Lower leg skin (tissue), 3 donors: ENCODE results near the gene FAM209A.

ENCODE experiments used
- CTCF ChIP-seq, 3 donors: fragments of 450-650 bp; IDR thresholded peaks; one replicate each; pipeline ENCODE4 v1.5.1; 2016; ENCODE audit warnings: antibody characterized with exemption in 3 of 3, mild to moderate bottlenecking in 3 of 3, moderate library complexity in 2 of 3
- POLR2A ChIP-seq, 2 donors: fragments of 450-650 bp; IDR thresholded peaks; one replicate each; pipeline ENCODE4 v1.6.1; 2016 to 2017; ENCODE audit warnings: antibody characterized with exemption in 2 of 2, mild to moderate bottlenecking in 1 of 2, moderate library complexity in 1 of 2

GRCh38 chr20:56573986-56574385, 49.4 kb downstream of the FAM209A start:
- TF ChIP-seq CTCF (IDR thresholded peaks at IDR 0.05), result no peak
- TF ChIP-seq POLR2A (IDR thresholded peaks at IDR 0.05), result no peak
